UCSD-AML1 (cell line): ENCODE results near the gene FOXM1.

Source experiments
- DNase-seq: peaks from one replicate; lab custom pipeline; 2025; ENCODE audit not compliant: unreplicated experiment; lab: John Stamatoyannopoulos, UW

The FOXM1 gene

GRCh38 chr12:2811801-2812200 is 65.2 kb downstream of the FOXM1 start:
- DNase-seq = no peak
